Limb (tissue), 2 donors: ENCODE measurements around the gene PIK3AP1.
"Not testable (repeated sequence)": the region's sequence is repeated elsewhere in the genome, so short reads cannot be mapped to it uniquely, and the experiment has no call there.

Experiments
- DNase-seq, 2 donors: peaks; one replicate each; pipeline ENCODE4 v3.0.0-alpha.2; 2016; ENCODE audit errors: extremely low spot score in 2 of 2

PIK3AP1 gene, protein sequence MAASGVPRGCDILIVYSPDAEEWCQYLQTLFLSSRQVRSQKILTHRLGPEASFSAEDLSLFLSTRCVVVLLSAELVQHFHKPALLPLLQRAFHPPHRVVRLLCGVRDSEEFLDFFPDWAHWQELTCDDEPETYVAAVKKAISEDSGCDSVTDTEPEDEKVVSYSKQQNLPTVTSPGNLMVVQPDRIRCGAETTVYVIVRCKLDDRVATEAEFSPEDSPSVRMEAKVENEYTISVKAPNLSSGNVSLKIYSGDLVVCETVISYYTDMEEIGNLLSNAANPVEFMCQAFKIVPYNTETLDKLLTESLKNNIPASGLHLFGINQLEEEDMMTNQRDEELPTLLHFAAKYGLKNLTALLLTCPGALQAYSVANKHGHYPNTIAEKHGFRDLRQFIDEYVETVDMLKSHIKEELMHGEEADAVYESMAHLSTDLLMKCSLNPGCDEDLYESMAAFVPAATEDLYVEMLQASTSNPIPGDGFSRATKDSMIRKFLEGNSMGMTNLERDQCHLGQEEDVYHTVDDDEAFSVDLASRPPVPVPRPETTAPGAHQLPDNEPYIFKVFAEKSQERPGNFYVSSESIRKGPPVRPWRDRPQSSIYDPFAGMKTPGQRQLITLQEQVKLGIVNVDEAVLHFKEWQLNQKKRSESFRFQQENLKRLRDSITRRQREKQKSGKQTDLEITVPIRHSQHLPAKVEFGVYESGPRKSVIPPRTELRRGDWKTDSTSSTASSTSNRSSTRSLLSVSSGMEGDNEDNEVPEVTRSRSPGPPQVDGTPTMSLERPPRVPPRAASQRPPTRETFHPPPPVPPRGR

DNA sequence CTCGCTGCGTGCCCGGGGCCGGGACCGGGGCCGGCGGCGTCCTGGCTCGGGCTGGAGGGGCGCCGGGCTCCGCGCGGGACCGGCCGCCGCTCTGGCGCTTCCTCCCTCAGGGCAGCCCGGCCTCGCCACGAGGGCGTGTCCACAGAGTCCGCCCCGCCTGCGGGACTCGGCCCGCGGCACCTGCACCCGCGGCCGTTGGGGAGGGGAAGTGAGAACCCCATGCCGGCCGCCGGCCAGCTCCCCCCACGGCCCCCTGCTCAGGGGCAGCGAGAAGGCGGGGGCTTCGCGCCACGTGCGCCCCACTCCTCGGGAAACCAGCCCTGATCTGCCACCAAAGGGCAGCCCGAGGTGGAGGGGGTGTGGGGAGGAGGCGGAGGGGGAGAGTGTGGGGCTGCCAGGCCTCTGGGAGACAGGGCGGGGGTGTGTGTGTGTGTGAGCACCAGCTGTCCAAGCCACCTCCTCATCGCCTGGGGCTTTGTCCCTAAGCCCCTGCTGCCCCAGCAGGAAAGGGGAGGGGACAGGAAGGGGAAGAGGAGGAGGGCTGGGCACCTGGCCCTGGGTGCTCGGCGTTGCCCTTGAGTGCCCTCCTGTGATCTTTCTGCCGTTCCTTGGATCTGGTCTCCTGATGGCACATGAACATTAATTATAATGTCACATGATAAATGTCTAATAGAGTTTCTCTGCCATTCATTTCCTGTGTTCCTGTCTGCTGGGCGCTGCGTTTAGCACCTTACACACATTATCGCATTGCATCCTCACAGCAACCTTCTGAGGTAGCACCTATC lies at the start of gene PIK3AP1:
TSS of gene PIK3AP1 (minus strand) at position 93 of the 785 bp plus-strand sequence. CDS start 120 bp downstream, outside the sequence.
- DNase-seq = peak in 1 of 2 donors; percentile 51

DNA sequence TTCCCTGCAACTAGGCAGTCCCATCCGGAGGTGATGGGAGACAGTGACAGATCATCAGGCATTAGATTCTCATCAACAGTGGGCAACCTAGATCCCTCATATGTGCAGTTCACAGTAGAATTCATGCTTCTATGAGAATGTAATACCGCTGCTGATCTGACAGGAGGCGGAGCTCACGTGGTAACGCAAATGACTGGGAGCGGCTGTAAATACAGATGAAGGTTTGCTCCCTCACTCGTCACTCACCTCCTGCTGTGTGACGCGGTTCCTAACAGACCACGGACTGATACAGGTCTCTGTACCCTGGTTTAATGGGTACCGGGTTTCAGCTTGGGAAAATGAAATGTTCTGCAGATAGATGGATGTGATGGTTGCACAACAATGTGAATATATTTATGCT lies 47.8 kb upstream of the PIK3AP1 start:
- DNase-seq = no peak

DNA sequence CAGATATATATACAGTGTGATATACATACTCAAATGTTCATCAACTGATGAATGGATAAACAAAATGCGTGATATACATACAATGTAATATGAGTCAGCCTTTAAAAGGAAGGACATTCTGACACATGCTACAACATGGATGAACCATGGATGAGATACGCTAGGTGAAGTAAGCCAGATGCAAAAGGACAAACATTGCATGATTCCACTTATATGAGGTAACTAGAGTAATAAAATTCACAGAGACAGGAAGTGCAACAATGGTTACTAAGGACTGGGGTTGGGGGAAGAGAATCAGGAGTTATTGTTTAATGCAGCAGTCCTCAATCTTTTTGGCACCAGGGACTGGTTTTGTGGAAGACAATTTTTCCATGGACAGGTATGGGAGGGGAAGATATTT lies 47.3 kb upstream of the PIK3AP1 start:
- no peak for DNase-seq

DNA sequence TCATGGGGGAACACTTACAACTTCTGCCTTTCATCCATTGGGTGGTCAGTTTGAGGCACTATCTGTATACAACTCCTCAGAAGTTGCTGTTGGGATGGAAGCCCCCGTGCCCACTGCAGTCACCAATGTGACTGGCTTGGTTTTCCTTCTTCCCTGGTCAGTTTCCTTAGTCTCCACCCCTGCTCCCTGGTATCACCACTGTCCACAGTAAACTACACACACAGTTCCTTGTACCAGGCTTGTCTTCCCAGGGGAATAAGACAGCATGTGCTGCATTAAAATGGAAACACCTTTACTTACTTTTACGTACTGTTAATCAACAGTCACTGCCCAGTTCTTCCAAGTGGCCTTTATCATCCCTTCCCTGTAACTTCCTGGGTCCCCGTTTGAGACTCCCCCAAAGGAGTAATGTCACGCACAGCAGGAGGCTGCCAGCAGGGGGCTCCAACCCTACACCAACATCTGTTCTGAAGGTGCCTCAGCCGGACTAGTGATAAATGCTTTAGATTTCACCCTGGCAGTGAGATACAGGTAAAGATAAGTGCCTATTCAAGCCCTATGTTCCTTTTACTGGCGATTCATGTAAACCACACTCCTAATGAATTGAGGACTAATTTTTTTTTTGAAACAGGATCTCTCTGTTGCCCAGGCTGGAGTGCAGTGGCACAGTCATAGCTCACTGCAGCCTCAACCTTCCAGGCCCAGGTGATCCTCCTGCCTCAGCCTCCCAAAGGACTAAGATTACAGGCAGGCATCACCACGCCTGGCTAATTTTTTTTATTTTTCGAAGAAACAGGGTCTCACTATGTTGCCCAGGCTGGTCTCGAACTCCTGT lies 45.3 kb upstream of the PIK3AP1 start:
- DNase-seq = peak in 1 of 2 donors; percentile 53

DNA sequence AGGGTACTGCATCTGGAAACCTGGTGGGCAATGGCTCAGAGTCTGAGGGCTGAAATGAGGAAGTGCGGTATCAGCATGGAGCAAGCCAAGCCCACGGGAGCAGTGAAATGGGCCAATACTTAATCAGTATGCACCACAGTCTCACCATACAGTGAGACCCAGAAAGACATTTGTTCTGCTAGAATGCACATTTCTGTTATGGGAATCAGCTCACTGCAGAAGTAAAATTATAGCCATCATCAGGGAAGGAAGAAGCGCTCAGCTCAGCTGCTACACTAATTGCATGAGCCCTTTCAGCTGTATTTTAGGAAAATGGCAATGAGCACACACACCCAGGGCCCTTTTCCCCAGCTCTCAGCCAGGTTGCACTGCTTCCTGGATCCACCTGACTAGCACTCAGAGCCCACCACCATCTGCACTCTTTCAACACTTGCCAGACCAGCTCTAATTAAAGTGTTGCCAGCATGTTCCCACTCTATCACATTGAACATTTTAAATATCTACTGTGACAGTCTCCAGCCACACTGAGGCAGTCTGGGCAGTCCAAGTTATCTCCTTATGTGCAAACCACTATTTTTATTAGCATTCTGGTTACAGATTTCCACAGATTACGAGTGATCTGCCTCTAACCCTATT lies 44.2 kb upstream of the PIK3AP1 start:
- no peak for DNase-seq

DNA sequence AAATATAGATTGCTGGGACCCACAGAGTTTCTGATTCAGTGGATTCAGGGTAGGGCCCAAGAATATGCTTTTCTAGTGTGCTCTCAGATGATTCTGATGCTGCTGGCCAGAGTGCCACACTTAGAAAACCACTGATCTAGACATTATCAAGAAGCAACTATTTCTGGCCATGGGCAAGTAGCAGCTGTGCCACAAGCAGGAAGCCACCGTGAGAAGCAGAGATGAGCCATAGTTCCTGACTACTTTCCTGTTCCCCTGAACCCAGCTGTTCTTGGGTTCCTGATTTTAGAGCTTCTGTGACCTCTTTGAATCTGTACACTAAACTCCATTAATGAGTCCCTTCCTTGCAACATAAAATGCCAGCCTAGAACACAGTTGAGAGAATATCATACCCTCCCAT lies 38.1 kb upstream of the PIK3AP1 start:
- no peak for DNase-seq

DNA sequence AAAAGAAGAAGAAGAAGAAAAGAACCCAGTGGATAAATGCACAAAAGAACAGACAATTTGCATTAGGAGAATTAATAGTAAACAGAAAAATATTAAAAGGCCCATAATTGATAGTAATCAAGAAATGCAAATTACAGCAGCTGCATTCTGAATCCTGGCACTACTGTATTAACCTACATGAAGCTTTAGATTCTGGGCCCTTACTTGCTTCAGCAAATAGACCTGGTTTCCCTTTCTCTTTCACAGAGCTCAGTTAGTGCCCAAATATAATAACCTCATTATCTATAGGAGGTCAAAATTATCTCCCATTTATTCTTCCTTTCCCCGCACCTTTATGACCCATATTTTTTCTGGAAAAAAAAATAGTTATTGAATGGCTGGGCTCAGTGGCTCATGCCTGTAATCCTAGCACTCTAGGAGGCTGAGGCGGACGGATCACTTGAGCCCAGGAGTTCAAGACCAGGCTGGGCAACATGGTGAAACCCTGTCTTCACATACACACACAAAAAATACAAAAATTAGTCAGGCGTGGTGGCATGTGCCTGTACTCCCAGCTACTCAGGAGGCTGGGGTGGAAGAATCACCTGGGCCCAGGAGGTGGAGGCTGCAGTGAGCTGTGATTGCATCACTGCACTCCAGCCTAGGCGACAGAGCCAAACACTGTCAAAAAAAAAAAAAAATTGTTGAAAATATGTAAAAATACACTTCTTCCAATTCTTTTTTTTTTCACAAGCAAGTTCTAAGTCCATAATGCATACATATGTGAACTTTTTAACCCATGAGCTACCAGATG lies 36.0 kb upstream of the PIK3AP1 start:
- no peak for DNase-seq

DNA sequence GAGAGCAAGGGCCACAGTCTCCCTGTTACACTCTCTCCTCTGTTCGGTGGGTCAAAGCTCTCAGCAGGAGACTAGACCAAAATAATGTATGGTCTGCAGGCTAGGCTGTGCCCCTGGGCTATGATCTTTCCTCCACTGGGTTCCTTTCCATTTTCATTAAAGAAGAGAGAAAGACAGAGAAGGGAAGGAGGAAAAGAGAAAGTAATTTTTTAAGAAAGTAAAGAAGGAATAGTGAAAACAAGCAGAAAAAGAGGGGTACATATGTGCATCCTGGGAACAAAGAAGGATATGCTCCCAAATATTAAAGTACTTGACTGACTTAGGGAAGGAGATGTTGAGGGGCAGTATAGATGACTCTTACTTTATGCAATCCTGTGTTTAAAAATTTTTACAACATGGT lies 33.6 kb upstream of the PIK3AP1 start:
- no peak for DNase-seq

DNA sequence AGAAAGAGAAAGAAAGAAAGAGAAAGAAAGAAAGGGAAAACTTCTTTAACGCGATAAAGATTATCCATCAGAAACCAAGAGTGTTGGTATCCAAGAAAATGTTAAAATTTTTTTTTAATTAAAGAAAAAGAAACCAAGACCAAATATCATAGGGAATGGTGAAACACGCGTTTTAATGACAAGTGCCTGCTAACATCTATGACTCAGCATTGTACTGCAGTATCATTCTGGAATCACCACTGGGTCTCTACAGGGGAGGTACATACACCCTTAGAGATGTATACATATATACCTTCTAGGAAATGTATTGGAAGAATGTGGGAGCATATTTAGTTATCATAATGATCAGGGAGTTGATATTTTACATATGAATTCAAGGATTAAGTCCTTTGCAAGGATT lies 32.1 kb upstream of the PIK3AP1 start:
- no peak for DNase-seq

DNA sequence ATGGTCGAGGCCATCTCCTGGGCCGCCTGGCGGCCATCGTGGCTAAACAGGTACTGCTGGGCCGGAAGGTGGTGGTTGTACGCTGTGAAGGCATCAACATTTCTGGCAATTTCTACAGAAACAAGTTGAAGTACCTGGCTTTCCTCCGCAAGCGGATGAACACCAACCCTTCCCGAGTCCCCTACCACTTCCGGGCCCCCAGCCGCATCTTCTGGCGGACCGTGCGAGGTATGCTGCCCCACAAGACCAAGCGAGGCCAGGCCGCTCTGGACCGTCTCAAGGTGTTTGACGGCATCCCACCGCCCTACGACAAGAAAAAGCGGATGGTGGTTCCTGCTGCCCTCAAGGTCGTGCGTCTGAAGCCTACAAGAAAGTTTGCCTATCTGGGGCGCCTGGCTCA lies 30.0 kb upstream of the PIK3AP1 start:
- DNase-seq = not testable (repeated sequence)

DNA sequence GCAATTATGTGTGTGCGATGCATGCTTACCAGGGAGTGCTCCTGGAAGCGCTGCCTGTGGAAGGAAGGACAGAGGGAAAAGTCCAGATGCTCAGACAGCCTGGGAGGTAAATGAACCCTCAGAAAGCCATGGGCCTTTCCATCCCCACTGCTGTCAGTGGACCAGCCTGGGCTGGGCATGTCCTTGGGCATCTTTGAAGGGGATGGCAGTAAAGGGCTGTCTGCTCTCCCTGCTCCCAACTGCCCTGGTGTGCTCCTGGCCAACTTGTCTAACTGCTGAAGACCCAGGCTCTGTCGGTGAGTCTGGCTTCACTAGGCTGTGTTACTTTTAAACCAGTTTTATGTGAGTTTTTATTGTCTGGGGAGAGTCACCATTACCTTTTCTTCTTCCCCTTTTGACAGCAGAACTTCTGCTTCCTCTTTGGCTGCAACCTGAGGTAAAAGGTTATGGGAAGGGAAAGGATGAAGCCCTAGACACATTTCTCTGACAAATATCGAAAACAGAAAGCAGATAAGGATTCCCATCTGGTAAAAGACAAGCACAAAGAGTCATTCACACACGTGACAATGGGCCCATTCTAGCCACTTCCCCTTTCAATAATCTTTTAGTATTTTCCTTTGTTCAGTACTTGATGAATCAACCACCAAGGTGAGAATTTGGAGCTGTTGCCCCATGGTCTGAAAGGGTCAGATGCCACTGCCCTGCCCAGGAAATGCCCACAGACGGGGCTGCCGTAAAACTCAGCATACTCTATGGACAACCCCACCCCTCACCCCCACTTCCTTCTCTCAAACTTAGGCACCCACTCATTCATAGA lies 27.6 kb upstream of the PIK3AP1 start:
- no peak for DNase-seq

DNA sequence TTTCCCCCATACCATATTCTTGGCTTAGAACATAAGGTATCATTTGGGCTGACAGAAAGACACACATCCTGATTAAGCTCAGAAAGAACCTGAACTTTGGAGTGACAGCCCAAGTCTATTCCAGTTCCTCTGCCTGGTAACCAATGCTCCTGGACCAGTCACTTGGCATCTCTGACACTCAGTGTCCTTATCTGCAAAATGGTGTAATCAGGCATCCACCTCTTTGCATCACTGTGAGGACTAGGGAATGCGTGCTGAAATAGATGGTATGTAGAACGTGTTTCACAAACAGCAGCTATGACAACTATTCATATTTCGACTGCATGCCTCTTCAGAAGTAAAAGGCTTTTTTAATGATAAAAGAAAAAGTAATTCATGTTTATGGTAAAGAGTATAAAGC lies 26.2 kb upstream of the PIK3AP1 start:
- no peak for DNase-seq

DNA sequence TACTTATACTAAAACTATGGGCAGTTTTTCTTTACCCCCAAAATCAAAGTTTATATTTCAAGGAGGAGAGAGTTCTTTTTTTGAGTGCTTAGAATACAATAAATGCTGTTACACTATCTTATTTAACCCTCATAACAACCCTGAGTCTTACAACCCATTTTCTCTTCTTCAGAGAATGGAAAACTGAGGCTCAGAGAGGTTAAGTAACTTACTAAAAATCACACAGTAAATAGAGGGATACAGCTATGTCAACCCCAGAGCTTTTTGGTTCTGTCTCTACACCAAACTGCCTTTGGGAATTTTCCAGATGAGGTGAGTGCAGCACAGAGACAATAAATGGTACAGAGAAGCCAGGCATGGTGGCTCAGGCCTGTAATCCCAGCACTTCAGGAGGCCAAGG lies 25.6 kb upstream of the PIK3AP1 start:
- no peak for DNase-seq

DNA sequence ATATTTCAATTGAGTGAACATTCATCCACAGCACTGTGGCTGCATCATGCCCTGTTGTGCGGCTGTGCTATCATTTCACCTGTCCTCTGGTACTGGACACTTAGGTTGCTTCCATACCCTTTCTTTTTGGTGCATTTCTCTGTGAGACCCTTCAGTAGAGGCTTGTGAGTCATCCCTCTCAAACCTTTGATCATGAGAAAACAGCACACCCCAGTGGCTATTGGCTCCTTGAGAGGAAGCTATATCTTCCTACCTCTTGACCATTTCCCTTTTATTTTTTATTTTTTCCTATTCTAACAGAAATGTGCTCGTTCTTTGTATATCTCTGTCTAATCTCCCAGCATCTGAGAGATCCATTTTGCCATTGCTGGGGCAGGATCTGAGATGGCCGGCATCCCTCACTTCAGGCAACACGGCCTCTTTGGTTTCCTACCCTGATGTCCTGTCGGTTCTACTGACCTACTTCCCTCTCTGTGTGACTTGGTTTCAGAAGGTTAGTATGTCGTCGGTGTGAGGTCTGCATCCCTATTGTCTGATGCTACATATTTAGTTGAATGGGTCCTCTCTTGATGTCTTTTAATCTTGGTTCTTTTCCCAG lies 23.8 kb upstream of the PIK3AP1 start:
- no peak for DNase-seq

DNA sequence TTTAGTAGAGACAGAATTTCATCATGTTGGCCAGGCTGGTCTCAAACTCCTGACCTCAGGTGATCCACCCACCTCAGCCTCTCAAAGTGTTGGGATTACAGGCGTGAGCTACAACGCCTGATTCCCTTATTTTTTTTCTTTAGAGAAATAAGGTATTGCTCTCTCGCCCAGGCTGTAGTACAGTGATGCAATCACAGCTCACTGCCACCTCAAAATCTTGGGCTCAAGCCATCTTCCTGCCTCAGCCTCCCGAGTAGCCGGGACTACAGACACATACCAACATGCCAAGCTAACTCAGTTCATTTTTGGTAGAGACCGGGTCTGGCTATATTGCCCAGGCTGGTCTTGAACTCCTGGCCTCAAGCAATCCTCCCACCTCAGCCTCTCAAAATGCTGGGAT lies 21.2 kb upstream of the PIK3AP1 start:
- not testable (repeated sequence) for DNase-seq

DNA sequence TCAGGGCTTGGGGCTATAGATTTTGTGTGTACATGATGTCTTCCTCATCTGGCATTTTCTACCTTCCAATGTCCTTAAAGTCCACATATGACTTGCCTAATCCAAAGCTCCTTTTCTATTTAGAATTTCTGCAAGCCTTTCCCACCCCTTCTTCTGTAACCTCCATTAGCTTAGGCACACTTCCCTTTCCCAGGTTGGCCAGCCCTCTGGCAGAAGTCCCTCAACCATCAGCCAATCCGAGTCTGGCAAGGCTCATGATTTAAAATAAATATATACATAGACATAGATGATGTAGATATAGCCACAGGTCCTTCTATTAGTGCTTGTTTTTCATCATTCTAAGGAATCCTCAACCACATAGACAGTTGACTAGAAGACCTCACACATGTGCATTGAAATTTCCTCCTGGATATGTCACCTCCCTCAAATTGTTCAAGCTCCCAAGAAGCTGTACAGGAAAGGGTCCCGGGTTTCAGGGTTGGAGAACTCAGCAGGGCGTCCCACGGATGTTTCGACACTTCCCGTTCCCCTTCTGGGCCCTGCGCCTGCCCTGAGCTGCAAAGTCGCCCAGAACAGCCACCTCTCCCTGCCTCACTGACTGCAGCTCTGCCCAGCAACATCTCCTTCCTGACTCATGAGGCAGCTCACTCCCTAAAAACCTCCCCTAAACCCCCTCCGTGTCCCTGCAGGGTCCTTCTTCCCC lies 20.4 kb upstream of the PIK3AP1 start:
- DNase-seq = no peak

DNA sequence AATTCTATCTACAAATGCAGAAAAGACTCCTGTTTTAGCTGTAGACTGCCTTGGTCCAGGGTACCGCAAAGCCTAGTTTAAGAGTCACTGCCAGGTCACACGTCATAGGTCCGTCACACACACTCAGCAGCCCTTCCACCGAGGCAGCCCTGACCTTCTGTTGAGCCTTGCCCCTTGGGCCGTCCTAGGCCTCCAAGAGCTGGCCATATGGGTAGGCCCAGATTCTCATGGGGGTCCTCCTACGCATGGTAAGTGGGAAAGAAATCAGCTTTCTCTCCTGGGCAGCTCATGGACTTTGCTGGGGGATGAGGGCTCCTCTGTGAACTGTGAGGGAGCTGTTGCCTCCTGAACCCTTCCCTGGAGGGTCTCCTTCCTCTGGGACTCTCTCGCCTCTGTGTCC lies 19.8 kb upstream of the PIK3AP1 start:
- no peak for DNase-seq
